Prostate gland (tissue), 2 donors: ENCODE results near the gene RBM45.

Source experiments
- POLR2A ChIP-seq: fragments of 450-650 bp; IDR thresholded peaks from one replicate; pipeline ENCODE4 v1.6.1; 2016; ENCODE audit warnings: antibody characterized with exemption, mild to moderate bottlenecking
- POLR2AphosphoS5 ChIP-seq: sonication (generic); formaldehyde crosslinking; IDR thresholded peaks from one replicate; pipeline ENCODE4 v1.6.1; 2017; ENCODE audit warnings: antibody characterized with exemption
- TF ChIP-seq, protein P1 (sequence below), 4 experiments: fragments of 200-600 bp in 2 of 4; fragments of 450-650 bp in 2 of 4; sonication (generic) in 2 of 4; IDR thresholded peaks; 1 replicate in 3 of 4; 2 replicates in 1 of 4; pipeline ENCODE4 v1.5.1; 2016 to 2019; ENCODE audit warnings: antibody characterized with exemption in 4 of 4, mild to moderate bottlenecking in 2 of 4, moderate library complexity in 2 of 4

DNA sequence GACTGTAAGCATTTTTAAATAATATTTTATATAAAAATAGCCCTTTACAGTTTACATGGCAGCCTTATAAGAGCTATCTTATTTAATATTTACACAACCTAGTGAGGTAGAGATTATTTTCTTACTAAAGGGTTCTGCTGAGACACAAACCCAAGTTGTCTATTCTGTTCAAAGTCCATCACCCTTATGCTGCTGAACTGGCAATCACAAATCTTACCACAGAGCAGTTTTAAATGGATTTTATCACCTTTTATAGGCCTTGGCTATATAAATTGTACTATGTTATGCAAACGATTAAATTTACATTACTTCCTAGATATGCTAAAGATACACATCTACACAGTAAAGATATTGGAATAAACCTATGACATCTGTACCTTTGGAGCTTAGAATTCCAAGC lies 40.7 kb downstream of the RBM45 start:
- TF ChIP-seq POLR2A (no peak), POLR2AphosphoS5 (no peak)
- TF ChIP-seq, protein P1, sequence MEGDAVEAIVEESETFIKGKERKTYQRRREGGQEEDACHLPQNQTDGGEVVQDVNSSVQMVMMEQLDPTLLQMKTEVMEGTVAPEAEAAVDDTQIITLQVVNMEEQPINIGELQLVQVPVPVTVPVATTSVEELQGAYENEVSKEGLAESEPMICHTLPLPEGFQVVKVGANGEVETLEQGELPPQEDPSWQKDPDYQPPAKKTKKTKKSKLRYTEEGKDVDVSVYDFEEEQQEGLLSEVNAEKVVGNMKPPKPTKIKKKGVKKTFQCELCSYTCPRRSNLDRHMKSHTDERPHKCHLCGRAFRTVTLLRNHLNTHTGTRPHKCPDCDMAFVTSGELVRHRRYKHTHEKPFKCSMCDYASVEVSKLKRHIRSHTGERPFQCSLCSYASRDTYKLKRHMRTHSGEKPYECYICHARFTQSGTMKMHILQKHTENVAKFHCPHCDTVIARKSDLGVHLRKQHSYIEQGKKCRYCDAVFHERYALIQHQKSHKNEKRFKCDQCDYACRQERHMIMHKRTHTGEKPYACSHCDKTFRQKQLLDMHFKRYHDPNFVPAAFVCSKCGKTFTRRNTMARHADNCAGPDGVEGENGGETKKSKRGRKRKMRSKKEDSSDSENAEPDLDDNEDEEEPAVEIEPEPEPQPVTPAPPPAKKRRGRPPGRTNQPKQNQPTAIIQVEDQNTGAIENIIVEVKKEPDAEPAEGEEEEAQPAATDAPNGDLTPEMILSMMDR (IDR thresholded peaks at IDR 0.05): no peak
